Activated B cell treated with CpG ODN at 0.5 μM for 24 hours (primary cell): ENCODE data around the gene DEUP1. TPM values are rescaled to one million over a fixed set of nuclear protein-coding genes. Genes with fewer than 3 reads are reported as not detected.

Experiments used
- ATAC-seq: fragments of 200-7000 bp; cut with Tn5 transposase; one replicate; pipeline ENCODE4 v1.10.0; 2021; ENCODE audit warnings: low read depth, mild to moderate bottlenecking, moderate library complexity
- CTCF ChIA-PET: fragments of 350-600 bp; sonication (Branson Sonifier 250); formaldehyde crosslinking; loops from one replicate; lab custom pipeline; 2021; ENCODE audit warnings: antibody characterized with exemption; lab: Charles Lee
- POLR2A ChIA-PET: fragments of 350-600 bp; sonication (Branson Sonifier 250); formaldehyde crosslinking; loops from one replicate; lab custom pipeline; 2021; ENCODE audit warnings: antibody characterized with exemption; lab: Charles Lee
- DNase-seq: peaks from one replicate; pipeline ENCODE4 v3.0.0; 2022
- H3K27ac Mint-ChIP-seq: one replicate; pipeline ENCODE4 v1.8.0; 2020; ENCODE audit warnings: mixed read lengths
- H3K27me3 Mint-ChIP-seq: one replicate; pipeline ENCODE4 v1.8.0; 2021; ENCODE audit warnings: mixed read lengths
- H3K36me3 Mint-ChIP-seq: one replicate; pipeline ENCODE4 v1.8.0; 2021; ENCODE audit warnings: low read depth, mixed read lengths
- H3K4me1 Mint-ChIP-seq: one replicate; pipeline ENCODE4 v1.8.0; 2021; ENCODE audit warnings: mixed read lengths
- H3K4me3 Mint-ChIP-seq: one replicate; pipeline ENCODE4 v1.8.0; 2020; ENCODE audit warnings: mild to moderate bottlenecking, mixed read lengths
- H3K9me3 Mint-ChIP-seq: one replicate; pipeline ENCODE4 v1.8.0; 2020; ENCODE audit warnings: mixed read lengths
- CTCF ChIP-seq: fragments of 200-600 bp; IDR thresholded peaks from one replicate; pipeline ENCODE4 v1.8.0; 2022; ENCODE audit warnings: antibody characterized with exemption, mild to moderate bottlenecking
- intact Hi-C: fragments of 100-400 bp; cut with micrococcal nuclease; formaldehyde crosslinking; loops from one replicate; pipeline ENCODE4 v1.15.1; 2024
- total RNA-seq: library from RNA; stranded (reverse); gene quantifications from 2 replicates; pipeline ENCODE4 v1.2.3, GENCODE V29; 2022

DEUP1 gene
- total RNA-seq, 1 donor from 2014 or later, result not detected

- Mint-ChIP-seq H3K27me3 (peaks cover 7% of the 10 kb centered on the region), H3K9me3 (no peaks in the 10 kb centered on the region), H3K36me3 (no peaks in the 10 kb centered on the region), H3K27ac (no peak overlapping the region), H3K4me3 (no peak overlapping the region), H3K4me1 (no peaks in the 10 kb centered on the region)
- POLR2A ChIA-PET, result no interaction called here
- DNase-seq, result no peak
- no peak for ATAC-seq
- intact Hi-C loops, result no loop called here
- CTCF ChIA-PET, result no interaction called here
- no peak for TF ChIP-seq CTCF
Observed at GRCh38 chr11:93389737-93390136, 59.2 kb downstream of the DEUP1 start.

- no peak for ATAC-seq
- H3K27ac Mint-ChIP-seq, result no peak overlapping the region
- no peaks in the 10 kb centered on the region for H3K36me3 Mint-ChIP-seq
- H3K9me3 Mint-ChIP-seq, result no peaks in the 10 kb centered on the region
- H3K27me3 Mint-ChIP-seq, result peaks cover 7% of the 10 kb centered on the region
- no peak for TF ChIP-seq CTCF
- DNase-seq, result no peak
- no peak overlapping the region for H3K4me3 Mint-ChIP-seq
- ChIA-PET CTCF (no interaction called here), POLR2A (no interaction called here)
- intact Hi-C loops, result no loop called here
- no peaks in the 10 kb centered on the region for H3K4me1 Mint-ChIP-seq
Observed at GRCh38 chr11:93392867-93393266, 62.3 kb downstream of the DEUP1 start.

GRCh38 chr11:93393386-93393785 is 62.8 kb downstream of the DEUP1 start:
- intact Hi-C loops, result no loop called here
- Mint-ChIP-seq H3K4me1 (no peaks in the 10 kb centered on the region), H3K4me3 (no peak overlapping the region), H3K27me3 (peaks cover 7% of the 10 kb centered on the region), H3K36me3 (no peaks in the 10 kb centered on the region), H3K9me3 (no peaks in the 10 kb centered on the region), H3K27ac (no peak overlapping the region)
- no peak for ATAC-seq
- ChIA-PET POLR2A (no interaction called here), CTCF (no interaction called here)
- TF ChIP-seq CTCF, result no peak
- DNase-seq, result no peak

GRCh38 chr11:93394488-93394887 is 63.9 kb downstream of the DEUP1 start:
- Mint-ChIP-seq H3K36me3 (no peaks in the 10 kb centered on the region), H3K9me3 (no peaks in the 10 kb centered on the region), H3K27me3 (peaks cover 1% of the 10 kb centered on the region), H3K27ac (no peak overlapping the region), H3K4me3 (no peak overlapping the region), H3K4me1 (no peaks in the 10 kb centered on the region)
- intact Hi-C loops, result no loop called here
- CTCF ChIA-PET, result no interaction called here
- DNase-seq (no peak), ATAC-seq (no peak)
- TF ChIP-seq CTCF, result no peak
- POLR2A ChIA-PET, result no interaction called here

GRCh38 chr11:93396316-93396715 is 65.8 kb downstream of the DEUP1 start:
- POLR2A ChIA-PET, result no interaction called here
- TF ChIP-seq CTCF, result no peak
- CTCF ChIA-PET, result no interaction called here
- intact Hi-C loops, result no loop called here
- DNase-seq (no peak), ATAC-seq (no peak)
- Mint-ChIP-seq H3K4me3 (no peak overlapping the region), H3K27ac (no peak overlapping the region), H3K36me3 (no peaks in the 10 kb centered on the region), H3K4me1 (no peaks in the 10 kb centered on the region), H3K9me3 (no peaks in the 10 kb centered on the region), H3K27me3 (peaks cover 4% of the 10 kb centered on the region)
